ENCODE measurements around the gene PPP2CA.

DNA sequence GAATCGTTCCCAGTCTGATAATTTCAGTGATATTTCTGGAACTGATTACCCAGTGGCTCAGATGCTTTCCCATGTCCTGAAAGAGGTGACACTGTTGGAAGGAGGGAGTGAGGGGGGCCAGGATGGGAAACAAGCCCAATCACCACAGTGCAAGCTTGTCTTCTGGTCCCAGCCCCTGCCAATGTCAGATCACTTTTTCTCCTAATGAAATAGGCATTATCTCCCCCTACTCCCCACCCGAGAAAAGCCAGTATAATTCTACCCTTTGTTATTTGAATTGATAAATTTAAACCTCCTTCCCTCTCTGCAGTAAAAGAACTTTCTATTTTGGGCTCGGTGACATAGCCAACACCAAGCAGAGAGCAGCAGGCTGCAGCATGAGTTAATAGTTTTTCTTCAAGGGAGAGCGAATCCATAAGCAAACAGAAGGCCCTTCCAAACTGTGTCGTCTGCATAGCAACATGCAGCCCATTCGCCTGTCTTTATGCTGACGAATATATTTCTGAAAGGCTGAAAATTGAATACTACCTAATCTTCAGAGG is 14.6 kb upstream of the PPP2CA start:
- TF ChIP-seq EZH2phosphoT487 (IDR thresholded peaks at IDR 0.05; ENCODE audit: insufficient read depth, low read depth), result no peak
- TF ChIP-seq EZH2 (IDR thresholded peaks at IDR 0.05; ENCODE audit: insufficient read depth, poor library complexity, severe bottlenecking), result no peak

Data from GM23248 (cell line).